ENCODE data around the gene IL31. TPM values are rescaled to one million over a fixed set of nuclear protein-coding genes. Genes with fewer than 3 reads are reported as not detected.

Gene IL31
- total and polyA plus RNA-seq, 3 donors from 2014 or later, result 0.38 TPM; not detected in 2

- intact Hi-C loops (cut with DNase I; ENCODE audit: low total_unique reads), result loop anchor here (5.0 kb wide), 1 partner anchor 71 kb away; no protein-coding TSS in a partner anchor
These were observed 50.3 kb downstream of the IL31 start for GRCh38 chr12:122123761-122124145.

GRCh38 chr12:122123051-122123760 is 50.8 kb downstream of the IL31 start:
- Histone ChIP-seq H3K27ac (no peak overlapping the region), H3K4me3 (no peak overlapping the region), H3K9me3 (no peaks in the 10 kb centered on the region), H3K36me3 (ENCODE audit: low read depth, missing control alignments) (no peaks in the 10 kb centered on the region), H3K27me3 (no peaks in the 10 kb centered on the region), H3K4me1 (no peaks in the 10 kb centered on the region)
- 30 to 36% methylated on average over 22 of the region's 22 CpGs for WGBS, 2 donors
- no peak for TF ChIP-seq POLR2A (IDR thresholded peaks at IDR 0.05)
- TF ChIP-seq, protein P1, sequence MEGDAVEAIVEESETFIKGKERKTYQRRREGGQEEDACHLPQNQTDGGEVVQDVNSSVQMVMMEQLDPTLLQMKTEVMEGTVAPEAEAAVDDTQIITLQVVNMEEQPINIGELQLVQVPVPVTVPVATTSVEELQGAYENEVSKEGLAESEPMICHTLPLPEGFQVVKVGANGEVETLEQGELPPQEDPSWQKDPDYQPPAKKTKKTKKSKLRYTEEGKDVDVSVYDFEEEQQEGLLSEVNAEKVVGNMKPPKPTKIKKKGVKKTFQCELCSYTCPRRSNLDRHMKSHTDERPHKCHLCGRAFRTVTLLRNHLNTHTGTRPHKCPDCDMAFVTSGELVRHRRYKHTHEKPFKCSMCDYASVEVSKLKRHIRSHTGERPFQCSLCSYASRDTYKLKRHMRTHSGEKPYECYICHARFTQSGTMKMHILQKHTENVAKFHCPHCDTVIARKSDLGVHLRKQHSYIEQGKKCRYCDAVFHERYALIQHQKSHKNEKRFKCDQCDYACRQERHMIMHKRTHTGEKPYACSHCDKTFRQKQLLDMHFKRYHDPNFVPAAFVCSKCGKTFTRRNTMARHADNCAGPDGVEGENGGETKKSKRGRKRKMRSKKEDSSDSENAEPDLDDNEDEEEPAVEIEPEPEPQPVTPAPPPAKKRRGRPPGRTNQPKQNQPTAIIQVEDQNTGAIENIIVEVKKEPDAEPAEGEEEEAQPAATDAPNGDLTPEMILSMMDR (IDR thresholded peaks at IDR 0.05), result peak; percentile 70 to 79 (median 74)
- intact Hi-C loops (cut with DNase I; ENCODE audit: low total_unique reads), result loop anchor here (5.0 kb wide), 1 partner anchor 71 kb away; no protein-coding TSS in a partner anchor
- peak; percentile 79 for DNase-seq

More at GRCh38 chr12:122123761-122124145, 50.3 kb downstream of the IL31 start:
- no peak for DNase-seq
- H3K36me3 ChIP-seq (ENCODE audit: low read depth, missing control alignments), result no peaks in the 10 kb centered on the region
- TF ChIP-seq POLR2A (IDR thresholded peaks at IDR 0.05), result no peak
- TF ChIP-seq, protein P1 (IDR thresholded peaks at IDR 0.05), result no peak
- H3K4me3 ChIP-seq, result no peak overlapping the region
- no peaks in the 10 kb centered on the region for H3K4me1 ChIP-seq
- no peaks in the 10 kb centered on the region for H3K27me3 ChIP-seq
- 76 to 87% methylated on average over 8 to 9 of the region's 9 CpGs for WGBS, 2 donors
- H3K27ac ChIP-seq, result no peak overlapping the region
- H3K9me3 ChIP-seq, result no peaks in the 10 kb centered on the region

Small RNA genes within 50 kb of the gene (small RNA-seq; reads per million reads assigned to genes)
- 0.64 to 0.66 reads per million in 2 donors for gene DIABLO

Other genes starting within 250 kb of the IL31 start
- gene BCL7A, start 152.3 kb downstream of the IL31 start, total RNA-seq, result 10 to 100 TPM; 10.2 to 11.1 TPM
- 5.9 TPM for gene BCL7A, start 152.3 kb downstream of the IL31 start, polyA plus RNA-seq (ENCODE audit: insufficient read depth, low read depth, low replicate concordance)
- gene MLXIP, start 95.5 kb downstream of the IL31 start, total RNA-seq, result 10 to 100 TPM; 61.2 to 67.9 TPM
- gene MLXIP, start 95.5 kb downstream of the IL31 start, polyA plus RNA-seq (ENCODE audit: insufficient read depth, low read depth, low replicate concordance), result 39.9 TPM
- 10 to 100 TPM; 10.8 to 11.0 TPM for gene LRRC43, start 8.9 kb upstream of the IL31 start, total RNA-seq
- 16.6 TPM for gene LRRC43, start 8.9 kb upstream of the IL31 start, polyA plus RNA-seq (ENCODE audit: insufficient read depth, low read depth, low replicate concordance)
- gene B3GNT4, start 29.5 kb upstream of the IL31 start, total RNA-seq, result 1 to 10 TPM; 2.2 to 5.2 TPM
- gene B3GNT4, start 29.5 kb upstream of the IL31 start, polyA plus RNA-seq (ENCODE audit: insufficient read depth, low read depth, low replicate concordance), result 2.1 TPM
- 100 to 1,000 TPM; 203 to 204 TPM for gene DIABLO, start 51.8 kb upstream of the IL31 start, total RNA-seq
- gene DIABLO, start 51.8 kb upstream of the IL31 start, polyA plus RNA-seq (ENCODE audit: insufficient read depth, low read depth, low replicate concordance), result 138 TPM
- gene VPS33A, start 92.3 kb upstream of the IL31 start, total RNA-seq, result 10 to 100 TPM; 36.1 to 41.3 TPM
- gene VPS33A, start 92.3 kb upstream of the IL31 start, polyA plus RNA-seq (ENCODE audit: insufficient read depth, low read depth, low replicate concordance), result 50.1 TPM
- 10 to 100 TPM; 51.9 to 66.5 TPM for gene CLIP1, start 248.4 kb upstream of the IL31 start, total RNA-seq
- gene CLIP1, start 248.4 kb upstream of the IL31 start, polyA plus RNA-seq (ENCODE audit: insufficient read depth, low read depth, low replicate concordance), result 25.1 TPM

Measured in testis (tissue), 3 donors.